K562 (cell line): ENCODE measurements around the gene MAP3K4. TPM values are rescaled to one million over a fixed set of nuclear protein-coding genes. Genes with fewer than 3 reads are reported as not detected.

ENCODE experiments used
- HINFP ChIP-seq: fragments of 450-650 bp; conservative IDR thresholded peaks from 2 replicates; pipeline ENCODE4 v1.6.1; 2016; ENCODE audit warnings: missing genetic modification characterization, low read depth, mild to moderate bottlenecking, control low read depth, missing compliant biosample characterization
- HNRNPUL1 ChIP-seq: fragments of 200-400 bp; formaldehyde crosslinking; IDR thresholded peaks from 2 replicates; pipeline ENCODE4 v1.6.1; 2017; ENCODE audit warnings: low read length
- KDM1A ChIP-seq, 2 experiments: fragments of 450-650 bp; IDR thresholded peaks; 2 replicates each; pipeline ENCODE4 v1.6.1; 2016; ENCODE audit warnings: mild to moderate bottlenecking in 2 of 2
- MCM5 ChIP-seq: fragments of 450-650 bp; IDR thresholded peaks from 2 replicates; pipeline ENCODE4 v1.6.1; 2016; ENCODE audit warnings: low read depth
- MLLT1 ChIP-seq, 2 experiments: fragments of 450-650 bp; IDR thresholded peaks; 2 replicates each; pipeline ENCODE4 v1.6.1; 2016
- MNT ChIP-seq, 2 experiments: fragments of 450-650 bp; conservative IDR thresholded peaks; 2 replicates each; pipeline ENCODE4 v1.6.1; 2017; ENCODE audit warnings: mild to moderate bottlenecking in 2 of 2, moderate library complexity in 2 of 2
- MYBL2 ChIP-seq, 2 experiments: fragments of 450-650 bp in 1 of 2; sonication (generic) in 1 of 2; formaldehyde crosslinking in 1 of 2; IDR thresholded peaks; 2 replicates each; pipeline versions ENCODE4 v1.6.1 to v1.8.1; 2017 to 2022; ENCODE audit warnings: borderline replicate concordance in 1 of 2, inconsistent platforms in 1 of 2, low read depth in 1 of 2, mild to moderate bottlenecking in 1 of 2, missing genetic modification reagents in 1 of 2, moderate library complexity in 1 of 2
- THRAP3 ChIP-seq: fragments of 450-650 bp; IDR thresholded peaks from 2 replicates; pipeline ENCODE4 v1.6.1; 2016; ENCODE audit warnings: mild to moderate bottlenecking, inconsistent platforms, borderline replicate concordance
- ZNF184 ChIP-seq: sonication (generic); formaldehyde crosslinking; IDR thresholded peaks from 2 replicates; pipeline ENCODE4 v1.5.0; 2020; ENCODE audit warnings: missing genetic modification reagents
- ZNF57 ChIP-seq: fragments of 450-650 bp; formaldehyde crosslinking; IDR thresholded peaks from 2 replicates; pipeline ENCODE4 v1.4.0; 2020; ENCODE audit warnings: mild to moderate bottlenecking, moderate library complexity
- polyA plus RNA-seq, 8 experiments: library from polyadenylated mRNA; depleted of rRNA in 4 of 8; stranded (reverse) in 5 of 8; unstranded in 3 of 8; fragments of >200 nt; fragmentation: Nextera tagmentation in 2 of 8; fragmentation: Illumina TruSeq in 1 of 8; extraction: Ambion mirVana in 2 of 8; extraction: Trizol in 1 of 8; gene quantifications; 2 replicates each; pipeline versions ENCODE4 v1.2.1 to v1.2.3, GENCODE V29; 2011 to 2014; ENCODE audit warnings: inconsistent platforms in 1 of 8, missing spikeins in 1 of 8
- total RNA-seq, 7 experiments: library from RNA; depleted of rRNA in 6 of 7; stranded (reverse); fragments of >200 nt in 6 of 7; fragmentation: Illumina TruSeq in 2 of 7; extraction: Trizol in 2 of 7; gene quantifications; 2 replicates each; pipeline versions ENCODE4 v1.2.1 to v1.2.3, GENCODE V29; 2011 to 2021; ENCODE audit warnings: low replicate concordance in 1 of 7
- TF ChIP-seq, protein P1 (sequence below): fragments of 450-650 bp; IDR thresholded peaks from 2 replicates; pipeline ENCODE4 v1.6.1; 2016; ENCODE audit warnings: missing biosample characterization, missing genetic modification characterization

The MAP3K4 gene
- total and polyA plus RNA-seq, 9 of the 15 experiments (the other 6 are each of a cell fraction or from before 2014, with no cell fraction given), result 21.0 to 77.2 (median 48.9) TPM

GRCh38 chr6:160992980-160993314 lies 1.4 kb downstream of the MAP3K4 start (continued):
- 0 out of 2 replicates have a peak, but pooled peaks have one; percentile 17 for TF ChIP-seq HINFP
- no peak for TF ChIP-seq MNT (conservative IDR thresholded peaks at IDR 0.05)
- TF ChIP-seq ZNF57 (CRISPR knock-in tag), result no peak
- TF ChIP-seq ZNF184 (CRISPR knock-in tag), result no peak
- no peak for TF ChIP-seq HNRNPUL1
- peak; percentile 82; the same call in 1 of the 2 replicates for TF ChIP-seq THRAP3
- TF ChIP-seq MCM5, result no peak
- peak in 1 of 2 experiments; percentile 25; a peak in 1 of 4 replicates for TF ChIP-seq KDM1A (IDR thresholded peaks at IDR 0.05)
- TF ChIP-seq MYBL2 (IDR thresholded peaks at IDR 0.05; ENCODE audit: low read depth), result peak; percentile 32; the same call in 1 of the 2 replicates
- no peak for TF ChIP-seq MYBL2 (CRISPR knock-in tag; IDR thresholded peaks at IDR 0.05; ENCODE audit: borderline replicate concordance)
- TF ChIP-seq, protein P1, sequence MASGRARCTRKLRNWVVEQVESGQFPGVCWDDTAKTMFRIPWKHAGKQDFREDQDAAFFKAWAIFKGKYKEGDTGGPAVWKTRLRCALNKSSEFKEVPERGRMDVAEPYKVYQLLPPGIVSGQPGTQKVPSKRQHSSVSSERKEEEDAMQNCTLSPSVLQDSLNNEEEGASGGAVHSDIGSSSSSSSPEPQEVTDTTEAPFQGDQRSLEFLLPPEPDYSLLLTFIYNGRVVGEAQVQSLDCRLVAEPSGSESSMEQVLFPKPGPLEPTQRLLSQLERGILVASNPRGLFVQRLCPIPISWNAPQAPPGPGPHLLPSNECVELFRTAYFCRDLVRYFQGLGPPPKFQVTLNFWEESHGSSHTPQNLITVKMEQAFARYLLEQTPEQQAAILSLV (tag), result no peak
- TF ChIP-seq MLLT1 (IDR thresholded peaks at IDR 0.05), result 0 out of 4 replicates have a peak, but pooled peaks of 1 of the 2 experiments have one; percentile 26
- TF ChIP-seq, all 486 proteins: peak for 16
